Measurements from ENCODE around the gene FLACC1.

DNA sequence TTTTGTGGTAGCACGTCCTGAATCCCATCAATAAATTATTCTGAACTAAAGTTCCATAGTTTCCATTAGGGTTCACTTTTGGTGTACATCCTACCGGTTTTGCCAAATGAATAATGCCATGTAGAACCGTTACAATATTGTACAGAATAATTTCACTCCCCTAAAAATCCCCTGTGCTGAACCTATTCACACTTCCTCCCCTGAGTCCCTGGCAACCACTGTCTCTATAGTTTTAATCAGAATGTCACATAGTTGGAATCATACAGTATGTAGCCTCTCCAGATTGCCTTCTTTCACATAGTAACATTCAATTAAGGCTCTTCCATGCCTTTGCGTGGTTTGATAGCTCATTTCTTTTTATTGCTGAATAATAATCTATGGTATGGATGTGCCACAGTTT lies 106.4 kb downstream of the FLACC1 start:
- TF ChIP-seq SP2 (IDR thresholded peaks at IDR 0.05; ENCODE audit: low read length), result no peak
- TF ChIP-seq POLR2A (IDR thresholded peaks at IDR 0.05; ENCODE audit: control extremely low read depth in 1 of 2, low read depth in 2 of 2, low read length in 2 of 2), result no peak

All from H1 (cell line).